T-helper 17 cell (primary cell): ENCODE measurements around the gene NPAS3. TPM values are rescaled to one million over a fixed set of nuclear protein-coding genes. Genes with fewer than 3 reads are reported as not detected.

Source experiments
- ATAC-seq: fragments of 150-1000 bp; cut with Tn5 transposase; 2 replicates; pipeline ENCODE4 v1.10.0; 2021; ENCODE audit warnings: mild to moderate bottlenecking, moderate library complexity
- DNase-seq, 3 donors: peaks; one replicate each; pipeline versions ENCODE4 v3.0.0 to v3.0.0-alpha.2; 2020 to 2021
- H3K9me3 ChIP-seq: one replicate; pipeline ENCODE4 v1.7.0; 2013; ENCODE audit warnings: low read length, mild to moderate bottlenecking; ENCODE audit not compliant: control insufficient read depth, poor library complexity, severe bottlenecking
- H3K27ac Mint-ChIP-seq: one replicate; pipeline ENCODE4 v1.8.0; 2022; ENCODE audit warnings: mild to moderate bottlenecking, moderate library complexity, mixed read lengths
- H3K27me3 Mint-ChIP-seq: one replicate; pipeline ENCODE4 v1.8.0; 2022; ENCODE audit warnings: mixed read lengths
- H3K36me3 Mint-ChIP-seq: one replicate; pipeline ENCODE4 v1.8.0; 2022; ENCODE audit warnings: low read depth, mixed read lengths
- H3K4me1 Mint-ChIP-seq: one replicate; pipeline ENCODE4 v1.8.0; 2022; ENCODE audit warnings: mild to moderate bottlenecking, mixed read lengths
- H3K4me3 Mint-ChIP-seq: one replicate; pipeline ENCODE4 v1.8.0; 2022; ENCODE audit warnings: mild to moderate bottlenecking, moderate library complexity, mixed read lengths
- total RNA-seq, 4 donors: library from RNA in 2 of 4; stranded (reverse) in 2 of 4; gene quantifications; one replicate each; pipeline ENCODE4 v1.2.3 and lab custom pipeline; 2022 to 2026

The NPAS3 gene
- total RNA-seq, 2 donors from 2014 or later = not detected

GRCh38 chr14:32967421-32967820 is 28.7 kb downstream of the NPAS3 start:
- H3K27me3 Mint-ChIP-seq = no peaks in the 10 kb centered on the region
- no peak overlapping the region for H3K27ac Mint-ChIP-seq
- ATAC-seq (no peak), DNase-seq (no peak)
- no peaks in the 10 kb centered on the region for H3K9me3 ChIP-seq
- no peaks in the 10 kb centered on the region for H3K36me3 Mint-ChIP-seq
- H3K4me3 Mint-ChIP-seq = no peak overlapping the region
- H3K4me1 Mint-ChIP-seq = no peaks in the 10 kb centered on the region

- DNase-seq (no peak), ATAC-seq (no peak)
- Mint-ChIP-seq H3K36me3 (peaks cover 3% of the 10 kb centered on the region), H3K4me1 (no peaks in the 10 kb centered on the region), H3K4me3 (no peak overlapping the region), H3K27me3 (peaks cover 5% of the 10 kb centered on the region), H3K27ac (no peak overlapping the region)
- no peaks in the 10 kb centered on the region for H3K9me3 ChIP-seq
These were observed 30.4 kb downstream of the NPAS3 start for GRCh38 chr14:32968972-32969544.

- DNase-seq = no peak
- peaks cover 15% of the 10 kb centered on the region for H3K27me3 Mint-ChIP-seq
- H3K4me3 Mint-ChIP-seq = no peak overlapping the region
- no peak for ATAC-seq
- H3K9me3 ChIP-seq = no peaks in the 10 kb centered on the region
- H3K4me1 Mint-ChIP-seq = no peaks in the 10 kb centered on the region
- peaks cover under 1% of the 10 kb centered on the region for H3K36me3 Mint-ChIP-seq
- no peak overlapping the region for H3K27ac Mint-ChIP-seq
These were observed 39.2 kb downstream of the NPAS3 start for GRCh38 chr14:32977913-32978312.

GRCh38 chr14:32978691-32979255 is 40.1 kb downstream of the NPAS3 start:
- no peak for DNase-seq
- H3K27me3 Mint-ChIP-seq = peaks cover 14% of the 10 kb centered on the region
- H3K36me3 Mint-ChIP-seq = no peaks in the 10 kb centered on the region
- no peak for ATAC-seq
- H3K9me3 ChIP-seq = no peaks in the 10 kb centered on the region
- no peak overlapping the region for H3K27ac Mint-ChIP-seq
- H3K4me3 Mint-ChIP-seq = no peak overlapping the region
- H3K4me1 Mint-ChIP-seq = no peaks in the 10 kb centered on the region

- H3K4me3 Mint-ChIP-seq = no peak overlapping the region
- no peak for ATAC-seq
These were observed 41.7 kb downstream of the NPAS3 start for GRCh38 chr14:32980178-32980901.

GRCh38 chr14:32980902-32981501 is 42.3 kb downstream of the NPAS3 start:
- Mint-ChIP-seq H3K4me3 (no peak overlapping the region), H3K36me3 (no peaks in the 10 kb centered on the region), H3K4me1 (peaks cover 3% of the 10 kb centered on the region), H3K27me3 (peaks cover 13% of the 10 kb centered on the region), H3K27ac (no peak overlapping the region)
- DNase-seq = no peak
- ATAC-seq = no peak
- H3K9me3 ChIP-seq = no peaks in the 10 kb centered on the region

More at GRCh38 chr14:32980178-32980901, 41.7 kb downstream of the NPAS3 start:
- H3K4me1 Mint-ChIP-seq = peaks cover under 1% of the 10 kb centered on the region
- H3K36me3 Mint-ChIP-seq = no peaks in the 10 kb centered on the region
- H3K9me3 ChIP-seq = no peaks in the 10 kb centered on the region
- H3K27me3 Mint-ChIP-seq = peaks cover 19% of the 10 kb centered on the region
- DNase-seq = no peak
- H3K27ac Mint-ChIP-seq = no peak overlapping the region

- Mint-ChIP-seq H3K36me3 (no peaks in the 10 kb centered on the region), H3K4me1 (peaks cover 3% of the 10 kb centered on the region), H3K27ac (no peak overlapping the region), H3K4me3 (no peak overlapping the region), H3K27me3 (peaks cover 7% of the 10 kb centered on the region)
- no peak for DNase-seq
- ATAC-seq = no peak
- H3K9me3 ChIP-seq = no peaks in the 10 kb centered on the region
These were observed 45.7 kb downstream of the NPAS3 start for GRCh38 chr14:32984241-32984930.

- H3K9me3 ChIP-seq = no peaks in the 10 kb centered on the region
- ATAC-seq (no peak), DNase-seq (no peak)
- Mint-ChIP-seq H3K4me3 (no peak overlapping the region), H3K4me1 (peaks cover 3% of the 10 kb centered on the region), H3K36me3 (no peaks in the 10 kb centered on the region), H3K27me3 (peaks cover 7% of the 10 kb centered on the region), H3K27ac (no peak overlapping the region)
These were observed 47.2 kb downstream of the NPAS3 start for GRCh38 chr14:32985866-32986265.

- no peak overlapping the region for H3K27ac Mint-ChIP-seq
- no peak overlapping the region for H3K4me3 Mint-ChIP-seq
- no peaks in the 10 kb centered on the region for H3K9me3 ChIP-seq
- DNase-seq = no peak
- H3K4me1 Mint-ChIP-seq = peaks cover 3% of the 10 kb centered on the region
- H3K27me3 Mint-ChIP-seq = peaks cover 7% of the 10 kb centered on the region
- ATAC-seq = no peak
- no peaks in the 10 kb centered on the region for H3K36me3 Mint-ChIP-seq
These were observed 48.3 kb downstream of the NPAS3 start for GRCh38 chr14:32986791-32987540.

GRCh38 chr14:32991691-32992090 is 53.0 kb downstream of the NPAS3 start:
- Mint-ChIP-seq H3K4me3 (no peak overlapping the region), H3K36me3 (no peaks in the 10 kb centered on the region), H3K27ac (no peak overlapping the region), H3K4me1 (no peaks in the 10 kb centered on the region), H3K27me3 (no peaks in the 10 kb centered on the region)
- no peak for DNase-seq
- no peak for ATAC-seq
- H3K9me3 ChIP-seq = no peaks in the 10 kb centered on the region

- Mint-ChIP-seq H3K4me1 (no peaks in the 10 kb centered on the region), H3K4me3 (no peak overlapping the region), H3K27me3 (no peaks in the 10 kb centered on the region), H3K36me3 (no peaks in the 10 kb centered on the region), H3K27ac (no peak overlapping the region)
- DNase-seq = no peak
- no peak for ATAC-seq
- H3K9me3 ChIP-seq = no peaks in the 10 kb centered on the region
These were observed 55.2 kb downstream of the NPAS3 start for GRCh38 chr14:32993921-32994320.

- Mint-ChIP-seq H3K4me3 (no peak overlapping the region), H3K36me3 (no peaks in the 10 kb centered on the region), H3K4me1 (no peaks in the 10 kb centered on the region), H3K27ac (no peak overlapping the region), H3K27me3 (no peaks in the 10 kb centered on the region)
- ATAC-seq (no peak), DNase-seq (no peak)
- H3K9me3 ChIP-seq = no peaks in the 10 kb centered on the region
These were observed 57.7 kb downstream of the NPAS3 start for GRCh38 chr14:32996343-32996742.
